ENCODE measurements around the gene PBX1. TPM values are rescaled to one million over a fixed set of nuclear protein-coding genes. Genes with fewer than 3 reads are reported as not detected.

Gene PBX1
- total and polyA plus RNA-seq, 2 donors (not counting 3 experiments of a cell fraction or from before 2014, with no cell fraction given), result 10.7 to 24.1 TPM

GRCh38 chr1:164644268-164644667 is 85.3 kb downstream of the PBX1 start:
- no peaks in the 10 kb centered on the region for H3K9me1 ChIP-seq (replicated peaks; ENCODE audit: control insufficient read depth, extremely low read depth, insufficient read depth, low read length)
- DNase-seq (ENCODE audit: low read depth, low spot score), result no peak
- no peaks in the 10 kb centered on the region for H3K4me1 ChIP-seq (ENCODE audit: control insufficient read depth, extremely low read depth, insufficient read depth, low read length)
- no peaks in the 10 kb centered on the region for H4K20me1 ChIP-seq (replicated peaks; ENCODE audit: control insufficient read depth, extremely low read depth, insufficient read depth, low read length)
- no TSS peak for BruUV-seq (replicated peaks)
- no peak overlapping the region for H3K9ac ChIP-seq (replicated peaks; ENCODE audit: extremely low read depth, insufficient read depth, low read length)
- no peak overlapping the region for H3K4me2 ChIP-seq (ENCODE audit: insufficient read depth, low read length)
- no peak for FAIRE-seq
- no peaks in the 10 kb centered on the region for H3K27me3 ChIP-seq (ENCODE audit: control insufficient read depth in 2 of 2, insufficient read depth in 2 of 2, low read length in 2 of 2)
- no peaks in the 10 kb centered on the region for H3K79me2 ChIP-seq (ENCODE audit: control insufficient read depth, insufficient read depth, low read length)
- no peak overlapping the region for H2AFZ ChIP-seq (ENCODE audit: low read depth, low read length)
- H3K36me3 ChIP-seq (ENCODE audit: control insufficient read depth in 2 of 2, extremely low read depth in 1 of 2, insufficient read depth in 2 of 2, low read length in 2 of 2), result no peaks in the 10 kb centered on the region
- intact Hi-C loops (cut with micrococcal nuclease) (no loop called here), dilution Hi-C loops (cut with MboI; ENCODE audit: extremely low pct_ligation_motif_present, low sequenced_read_pairs) (no loop called here)
- ChIA-PET CTCF (no interaction called here), POLR2A (no interaction called here)
- H3K27ac ChIP-seq (ENCODE audit: insufficient read depth, low read depth, low read length), result no peak overlapping the region
- H3K4me3 ChIP-seq (replicated peaks in 1 of 3; ENCODE audit: insufficient read depth in 1 of 3, low read depth in 1 of 3, low read length in 3 of 3), result no peak overlapping the region
- H3K9me3 ChIP-seq (replicated peaks; ENCODE audit: control insufficient read depth, insufficient read depth, low read length), result no peaks in the 10 kb centered on the region
- TF ChIP-seq EZH2 (IDR thresholded peaks at IDR 0.05; ENCODE audit: borderline replicate concordance, low read depth, low read length, severe bottlenecking) (no peak), MAX (IDR thresholded peaks at IDR 0.05; ENCODE audit: insufficient read depth, insufficient read length) (no peak), FOS (IDR thresholded peaks at IDR 0.05; ENCODE audit: borderline replicate concordance, insufficient read depth, low read length) (no peak), GATA2 (IDR thresholded peaks at IDR 0.05; ENCODE audit: insufficient read depth, insufficient read length, low read depth, low read length) (no peak), POLR2AphosphoS5 (IDR thresholded peaks at IDR 0.05; ENCODE audit: insufficient read depth, low read depth, low read length) (no peak), CTCF (IDR thresholded peaks at IDR 0.05; ENCODE audit: extremely low read depth in 1 of 2, insufficient read depth in 1 of 2, low read depth in 1 of 2, low read length in 2 of 2) (no peak), MYC (IDR thresholded peaks at IDR 0.05; ENCODE audit: low read depth, low read length) (no peak), POLR2A (IDR thresholded peaks at IDR 0.05; ENCODE audit: low read depth, low read length) (no peak)
